ENCODE results near the gene ITSN1.

ITSN1 gene

DNA sequence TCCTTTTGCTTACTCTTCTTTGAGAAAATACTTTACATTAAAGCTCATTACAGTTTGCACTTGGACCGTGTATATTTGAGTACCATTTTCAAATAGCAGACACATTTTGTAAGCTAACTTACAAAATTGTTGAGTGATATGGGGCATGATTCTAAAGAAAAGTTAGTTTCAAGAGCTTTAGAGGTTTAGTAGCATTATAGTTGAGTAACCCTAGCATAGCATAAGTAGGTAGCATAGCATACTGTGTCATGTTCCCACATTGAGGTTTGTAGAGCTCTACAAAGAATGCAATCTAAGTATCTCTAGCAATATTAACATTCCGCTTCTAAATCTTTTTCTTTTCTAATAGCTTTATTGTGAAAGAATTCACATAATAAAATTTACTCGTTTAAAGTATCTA, 92.0 kb downstream of the ITSN1 start:
- TF ChIP-seq, protein P1, sequence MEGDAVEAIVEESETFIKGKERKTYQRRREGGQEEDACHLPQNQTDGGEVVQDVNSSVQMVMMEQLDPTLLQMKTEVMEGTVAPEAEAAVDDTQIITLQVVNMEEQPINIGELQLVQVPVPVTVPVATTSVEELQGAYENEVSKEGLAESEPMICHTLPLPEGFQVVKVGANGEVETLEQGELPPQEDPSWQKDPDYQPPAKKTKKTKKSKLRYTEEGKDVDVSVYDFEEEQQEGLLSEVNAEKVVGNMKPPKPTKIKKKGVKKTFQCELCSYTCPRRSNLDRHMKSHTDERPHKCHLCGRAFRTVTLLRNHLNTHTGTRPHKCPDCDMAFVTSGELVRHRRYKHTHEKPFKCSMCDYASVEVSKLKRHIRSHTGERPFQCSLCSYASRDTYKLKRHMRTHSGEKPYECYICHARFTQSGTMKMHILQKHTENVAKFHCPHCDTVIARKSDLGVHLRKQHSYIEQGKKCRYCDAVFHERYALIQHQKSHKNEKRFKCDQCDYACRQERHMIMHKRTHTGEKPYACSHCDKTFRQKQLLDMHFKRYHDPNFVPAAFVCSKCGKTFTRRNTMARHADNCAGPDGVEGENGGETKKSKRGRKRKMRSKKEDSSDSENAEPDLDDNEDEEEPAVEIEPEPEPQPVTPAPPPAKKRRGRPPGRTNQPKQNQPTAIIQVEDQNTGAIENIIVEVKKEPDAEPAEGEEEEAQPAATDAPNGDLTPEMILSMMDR (IDR thresholded peaks at IDR 0.05; ENCODE audit: low read depth, low read length, poor library complexity, severe bottlenecking): no peak
- no peak for TF ChIP-seq EZH2phosphoT487 (IDR thresholded peaks at IDR 0.05; ENCODE audit: borderline replicate concordance, low read length)
- Histone ChIP-seq H3K4me3 (ENCODE audit: low read length) (no peak overlapping the region), H3K4me2 (ENCODE audit: low read length) (no peak overlapping the region)

GRCh38 chr21:33734818-33735217, 92.5 kb downstream of the ITSN1 start:
- Histone ChIP-seq H3K27me3 (ENCODE audit: control insufficient read depth, low read length) (no peaks in the 10 kb centered on the region), H3K4me1 (ENCODE audit: control insufficient read depth, low read length) (no peaks in the 10 kb centered on the region), H3K27ac (ENCODE audit: low read depth, low read length) (no peak overlapping the region), H3K4me3 (ENCODE audit: low read length) (no peak overlapping the region), H4K20me1 (ENCODE audit: control insufficient read depth, insufficient read depth, low read depth, low read length) (no peaks in the 10 kb centered on the region), H3K79me2 (ENCODE audit: control insufficient read depth, low read length) (no peaks in the 10 kb centered on the region), H3K4me2 (ENCODE audit: low read length) (no peak overlapping the region), H3K36me3 (ENCODE audit: control insufficient read depth, low read length) (no peaks in the 10 kb centered on the region), H3K9me3 (ENCODE audit: control insufficient read depth, insufficient read depth, low read length) (no peaks in the 10 kb centered on the region), H3K9me2 (replicated peaks; ENCODE audit: control insufficient read depth, low read length) (no peaks in the 10 kb centered on the region), H3F3A (ENCODE audit: control insufficient read depth, insufficient read depth) (no peaks in the 10 kb centered on the region)
- TF ChIP-seq, protein P1 (IDR thresholded peaks at IDR 0.05; ENCODE audit: low read depth, low read length, poor library complexity, severe bottlenecking): no peak
- TF ChIP-seq EZH2phosphoT487 (IDR thresholded peaks at IDR 0.05; ENCODE audit: borderline replicate concordance, low read length): no peak

More for the DNA sequence above, 92.0 kb downstream of the ITSN1 start:
- Histone ChIP-seq H3K79me2 (ENCODE audit: control insufficient read depth, low read length) (no peaks in the 10 kb centered on the region), H3K9me2 (replicated peaks; ENCODE audit: control insufficient read depth, low read length) (no peaks in the 10 kb centered on the region), H3K9me3 (ENCODE audit: control insufficient read depth, insufficient read depth, low read length) (no peaks in the 10 kb centered on the region), H3K27me3 (ENCODE audit: control insufficient read depth, low read length) (no peaks in the 10 kb centered on the region), H3K27ac (ENCODE audit: low read depth, low read length) (no peak overlapping the region), H3F3A (ENCODE audit: control insufficient read depth, insufficient read depth) (no peaks in the 10 kb centered on the region), H3K4me1 (ENCODE audit: control insufficient read depth, low read length) (no peaks in the 10 kb centered on the region), H3K36me3 (ENCODE audit: control insufficient read depth, low read length) (no peaks in the 10 kb centered on the region), H4K20me1 (ENCODE audit: control insufficient read depth, insufficient read depth, low read depth, low read length) (no peaks in the 10 kb centered on the region)

DNA sequence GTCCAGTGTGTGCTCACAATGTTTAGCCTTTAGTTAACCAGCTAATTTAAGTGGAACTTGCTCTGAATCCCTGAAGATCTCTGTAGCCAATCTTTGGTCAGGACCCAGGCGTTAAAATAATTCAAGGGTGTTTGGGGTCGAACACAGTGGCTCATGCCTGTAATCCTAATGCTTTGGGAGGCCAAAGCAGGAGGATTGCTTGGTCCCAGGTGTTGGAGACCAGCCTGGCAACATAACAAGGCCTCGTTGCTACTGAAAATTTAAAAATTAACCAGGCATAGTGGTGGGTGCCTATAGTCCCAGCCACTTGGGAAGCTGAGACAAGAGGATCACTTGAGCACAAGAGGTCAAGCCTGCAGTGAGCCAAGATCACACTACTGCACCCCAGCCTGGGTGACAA, 94.3 kb downstream of the ITSN1 start:
- Histone ChIP-seq H3K4me3 (ENCODE audit: low read length) (no peak overlapping the region), H3K9me3 (ENCODE audit: control insufficient read depth, insufficient read depth, low read length) (no peaks in the 10 kb centered on the region), H3K4me1 (ENCODE audit: control insufficient read depth, low read length) (no peaks in the 10 kb centered on the region), H3K4me2 (ENCODE audit: low read length) (no peak overlapping the region), H3K27me3 (ENCODE audit: control insufficient read depth, low read length) (no peaks in the 10 kb centered on the region), H3F3A (ENCODE audit: control insufficient read depth, insufficient read depth) (no peaks in the 10 kb centered on the region), H4K20me1 (ENCODE audit: control insufficient read depth, insufficient read depth, low read depth, low read length) (no peaks in the 10 kb centered on the region), H3K9me2 (replicated peaks; ENCODE audit: control insufficient read depth, low read length) (no peaks in the 10 kb centered on the region), H3K79me2 (ENCODE audit: control insufficient read depth, low read length) (no peaks in the 10 kb centered on the region), H3K27ac (ENCODE audit: low read depth, low read length) (no peak overlapping the region), H3K36me3 (ENCODE audit: control insufficient read depth, low read length) (no peaks in the 10 kb centered on the region)
- TF ChIP-seq EZH2phosphoT487 (IDR thresholded peaks at IDR 0.05; ENCODE audit: borderline replicate concordance, low read length): no peak
- TF ChIP-seq, protein P1 (IDR thresholded peaks at IDR 0.05; ENCODE audit: low read depth, low read length, poor library complexity, severe bottlenecking): no peak

DNA sequence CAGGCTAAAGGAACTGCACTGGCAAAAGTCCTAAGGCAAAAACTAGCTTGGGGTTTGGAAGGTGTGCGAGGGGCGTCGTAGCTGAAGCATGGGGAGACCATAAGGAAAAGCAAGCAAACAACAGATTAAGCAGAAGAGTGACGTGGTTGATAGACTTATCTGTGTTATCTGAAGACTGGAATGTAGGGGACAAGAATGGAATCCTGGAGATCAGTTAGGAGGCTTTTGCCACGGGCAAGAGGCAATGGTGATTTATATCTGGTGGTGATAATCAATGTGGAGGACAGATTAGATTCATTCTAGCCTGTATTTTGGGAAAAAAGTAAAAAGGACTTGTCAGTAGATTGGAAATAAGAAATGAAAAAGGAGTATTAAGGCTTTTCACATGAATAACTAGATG, 97.4 kb downstream of the ITSN1 start:
- no peak overlapping the region for H3K4me2 ChIP-seq (ENCODE audit: low read length)
- no peak overlapping the region for H3K4me3 ChIP-seq (ENCODE audit: low read length)
- no peaks in the 10 kb centered on the region for H3K36me3 ChIP-seq (ENCODE audit: control insufficient read depth, low read length)
- no peaks in the 10 kb centered on the region for H3K79me2 ChIP-seq (ENCODE audit: control insufficient read depth, low read length)
- no peaks in the 10 kb centered on the region for H4K20me1 ChIP-seq (ENCODE audit: control insufficient read depth, insufficient read depth, low read depth, low read length)
- no peak overlapping the region for H3K27ac ChIP-seq (ENCODE audit: low read depth, low read length)
- H3K9me3 ChIP-seq (ENCODE audit: control insufficient read depth, insufficient read depth, low read length): no peaks in the 10 kb centered on the region
- H3F3A ChIP-seq (ENCODE audit: control insufficient read depth, insufficient read depth): no peaks in the 10 kb centered on the region
- no peaks in the 10 kb centered on the region for H3K9me2 ChIP-seq (replicated peaks; ENCODE audit: control insufficient read depth, low read length)
- H3K4me1 ChIP-seq (ENCODE audit: control insufficient read depth, low read length): no peaks in the 10 kb centered on the region
- no peaks in the 10 kb centered on the region for H3K27me3 ChIP-seq (ENCODE audit: control insufficient read depth, low read length)
- TF ChIP-seq, protein P1 (IDR thresholded peaks at IDR 0.05; ENCODE audit: low read depth, low read length, poor library complexity, severe bottlenecking): no peak
- TF ChIP-seq EZH2phosphoT487 (IDR thresholded peaks at IDR 0.05; ENCODE audit: borderline replicate concordance, low read length): no peak

Data from DOHH2 (cell line).